GM19463 (cell line): ENCODE results near the gene DUSP6.
"Not testable (repeated sequence)": the region's sequence is repeated elsewhere in the genome, so short reads cannot be mapped to it uniquely, and the experiment has no call there.

Experiments
- ATAC-seq: cut with Tn5 transposase; IDR thresholded peaks from one replicate; pipeline ENCODE4 v1.9.1; 2021; ENCODE audit warnings: mild to moderate bottlenecking, moderate library complexity; ENCODE audit not compliant: unreplicated experiment

The DUSP6 gene

GRCh38 chr12:89351489-89352241 lies 636 bp downstream of the DUSP6 start:
- ATAC-seq = peak; percentile 16

GRCh38 chr12:89350630-89351488 lies 1.4 kb downstream of the DUSP6 start:
- ATAC-seq = no peak

GRCh38 chr12:89350260-89350629 lies 2.1 kb downstream of the DUSP6 start:
- ATAC-seq = no peak

GRCh38 chr12:89349814-89350213 lies 2.5 kb downstream of the DUSP6 start:
- no peak for ATAC-seq

GRCh38 chr12:89348894-89349699 lies 3.2 kb downstream of the DUSP6 start:
- no peak for ATAC-seq

- no peak for ATAC-seq
Measured at GRCh38 chr12:89347325-89347829, 4.9 kb downstream of the DUSP6 start.

GRCh38 chr12:89346741-89347324 lies 5.5 kb downstream of the DUSP6 start:
- ATAC-seq = no peak

- ATAC-seq = peak; percentile 95
Measured at GRCh38 chr12:89345830-89346740, 6.2 kb downstream of the DUSP6 start.

- ATAC-seq = no peak
Measured at GRCh38 chr12:89345376-89345775, 6.9 kb downstream of the DUSP6 start.

GRCh38 chr12:89344862-89345202 lies 7.5 kb downstream of the DUSP6 start:
- no peak for ATAC-seq

GRCh38 chr12:89344043-89344861 lies 8.0 kb downstream of the DUSP6 start:
- ATAC-seq = no peak

GRCh38 chr12:89343127-89343526 lies 9.2 kb downstream of the DUSP6 start:
- ATAC-seq = no peak

GRCh38 chr12:89340861-89341260 lies 11.4 kb downstream of the DUSP6 start:
- no peak for ATAC-seq

GRCh38 chr12:89339526-89339925 lies 12.8 kb downstream of the DUSP6 start:
- no peak for ATAC-seq

- not testable (repeated sequence) for ATAC-seq
Measured at GRCh38 chr12:89337136-89337535, 15.2 kb downstream of the DUSP6 start.

- no peak for ATAC-seq
Measured at GRCh38 chr12:89335452-89336244, 16.7 kb downstream of the DUSP6 start.

GRCh38 chr12:89334548-89335169 lies 17.6 kb downstream of the DUSP6 start:
- no peak for ATAC-seq
